ENCODE measurements around the gene PDE4D.

Gene PDE4D

DNA sequence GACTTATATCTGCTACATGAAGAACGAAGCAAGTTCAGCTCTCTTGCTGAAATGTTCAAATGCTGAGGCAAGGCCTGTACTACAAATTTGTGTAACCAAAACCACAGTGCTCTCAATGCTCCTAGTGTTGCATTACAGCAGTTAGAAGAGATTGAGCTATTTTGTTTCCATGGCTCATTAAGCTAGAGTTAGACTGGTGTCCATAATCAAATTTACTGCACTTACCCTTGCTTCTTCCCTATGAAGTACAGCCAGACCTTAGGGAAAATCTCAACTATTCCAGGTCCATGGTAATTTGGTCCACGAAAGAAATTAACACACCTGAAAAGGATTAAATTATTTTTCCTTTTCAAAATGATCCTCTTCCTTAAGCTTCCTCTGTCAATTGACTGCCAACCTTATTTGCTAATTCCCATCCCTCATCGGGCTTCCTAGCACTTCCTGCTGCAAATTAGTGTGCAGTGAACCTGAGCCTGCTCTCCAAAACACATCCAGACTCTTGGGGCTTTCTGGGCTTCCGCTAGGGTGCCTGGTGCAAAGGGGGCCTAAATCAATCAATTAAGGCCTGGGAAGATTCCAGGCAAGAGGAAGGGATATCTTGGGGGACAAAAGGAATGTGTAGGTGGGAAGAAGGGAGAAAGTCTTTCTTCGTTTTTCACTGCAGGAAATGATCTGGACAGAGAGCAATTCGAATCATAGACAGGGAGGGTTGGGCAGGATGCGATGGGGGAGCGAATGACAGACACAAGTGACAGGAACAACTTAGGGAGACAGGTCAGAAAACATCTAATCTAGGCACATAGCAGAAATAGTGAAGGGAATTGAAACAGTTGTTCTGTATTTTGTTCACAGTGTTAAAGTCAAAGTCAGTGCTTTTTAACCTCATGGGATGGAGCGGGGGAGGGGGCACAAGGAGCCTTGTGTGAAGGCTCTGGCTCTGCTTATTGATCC is 768.2 kb downstream of the PDE4D start:
- Histone ChIP-seq H3K4me1 (ENCODE audit: control insufficient read depth, insufficient read depth, low read length) (peaks cover 32% of the 10 kb centered on the region), H3K9ac (ENCODE audit: low read depth, low read length) (no peak overlapping the region)

DNA sequence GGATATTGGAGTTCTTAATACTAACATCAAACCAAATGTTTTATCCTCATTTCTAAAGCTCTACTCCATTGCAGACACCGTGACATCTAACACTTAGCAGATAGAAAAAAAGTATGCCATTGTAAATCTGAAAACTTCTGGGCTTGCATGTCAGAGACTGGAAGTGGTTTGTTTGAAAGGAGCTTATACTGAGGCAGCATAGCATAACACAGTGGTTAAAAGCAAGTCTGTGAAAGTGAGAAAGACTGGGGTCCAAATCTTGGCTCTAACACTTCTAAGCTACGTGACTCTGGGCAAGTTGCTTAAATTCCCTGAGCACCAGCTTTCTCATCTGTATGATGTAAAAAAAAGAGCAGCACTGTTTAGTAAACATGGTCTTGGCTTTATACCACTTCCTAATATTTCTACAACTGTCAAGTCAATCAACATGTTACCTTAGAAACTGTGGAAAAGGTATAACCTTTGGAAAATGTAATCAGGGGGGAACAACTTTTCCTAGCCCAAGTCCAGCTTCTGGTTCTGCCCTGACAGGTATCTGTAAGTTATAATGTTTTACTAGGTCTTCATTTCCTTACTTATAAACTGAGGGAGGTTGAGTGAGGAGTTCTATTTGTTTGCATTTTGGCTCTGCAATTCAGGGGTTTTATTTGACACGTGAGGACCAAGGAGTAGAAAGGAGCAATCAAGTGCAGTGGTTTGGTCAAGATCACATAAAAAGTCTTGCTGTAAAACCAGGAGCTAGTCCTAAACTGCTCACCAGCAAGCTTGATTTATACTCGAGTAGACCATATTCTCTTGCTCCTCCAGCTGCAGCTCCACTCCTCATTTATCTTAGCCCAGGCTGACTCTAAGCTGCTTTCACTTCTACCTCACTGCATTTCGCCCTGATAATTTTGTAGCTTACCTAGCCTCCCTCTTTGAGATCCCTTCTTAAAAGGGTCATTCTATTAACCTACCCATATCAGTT is 769.6 kb downstream of the PDE4D start:
- H3K4me1 ChIP-seq (ENCODE audit: control insufficient read depth, insufficient read depth, low read length): peaks cover 28% of the 10 kb centered on the region
- H3K4me3 ChIP-seq (ENCODE audit: low read depth, low read length): no peak overlapping the region
- H3K27me3 ChIP-seq (ENCODE audit: control insufficient read depth, insufficient read depth, low read length): no peaks in the 10 kb centered on the region
- H3K36me3 ChIP-seq (ENCODE audit: control insufficient read depth, insufficient read depth, low read length): no peaks in the 10 kb centered on the region
- H3K9ac ChIP-seq (ENCODE audit: low read depth, low read length): no peak overlapping the region
- H3K9me3 ChIP-seq (ENCODE audit: control insufficient read depth, insufficient read depth, low read length): no peaks in the 10 kb centered on the region

More for the DNA sequence above, 768.2 kb downstream of the PDE4D start:
- Histone ChIP-seq H3K36me3 (ENCODE audit: control insufficient read depth, insufficient read depth, low read length) (no peaks in the 10 kb centered on the region), H3K9me3 (ENCODE audit: control insufficient read depth, insufficient read depth, low read length) (no peaks in the 10 kb centered on the region), H3K4me3 (ENCODE audit: low read depth, low read length) (no peak overlapping the region), H3K27me3 (ENCODE audit: control insufficient read depth, insufficient read depth, low read length) (no peaks in the 10 kb centered on the region)

DNA sequence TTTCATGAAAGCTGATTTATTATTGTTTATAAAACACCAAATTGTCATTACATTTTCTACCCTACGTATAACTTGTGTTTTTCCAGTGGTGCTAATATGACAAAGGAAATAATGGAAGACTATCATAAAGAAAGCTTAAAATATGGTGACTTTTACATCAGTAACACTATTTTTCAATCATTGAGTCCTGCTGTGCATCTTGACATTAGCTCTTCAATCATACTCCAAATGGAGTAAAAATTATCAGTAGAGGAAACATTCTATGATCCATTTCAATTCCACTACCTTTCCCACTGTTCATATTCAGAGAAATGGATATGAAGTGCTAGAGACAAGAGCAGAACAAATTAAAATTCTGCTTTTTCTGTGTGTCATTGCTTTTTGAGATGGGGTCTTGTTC is 774.0 kb downstream of the PDE4D start:
- no peaks in the 10 kb centered on the region for H3K9me3 ChIP-seq (ENCODE audit: control insufficient read depth, insufficient read depth, low read length)
- H3K9ac ChIP-seq (ENCODE audit: low read depth, low read length): no peak overlapping the region
- H3K4me1 ChIP-seq (ENCODE audit: control insufficient read depth, insufficient read depth, low read length): peaks cover 6% of the 10 kb centered on the region
- H3K27me3 ChIP-seq (ENCODE audit: control insufficient read depth, insufficient read depth, low read length): no peaks in the 10 kb centered on the region
- H3K36me3 ChIP-seq (ENCODE audit: control insufficient read depth, insufficient read depth, low read length): no peaks in the 10 kb centered on the region
- H3K4me3 ChIP-seq (ENCODE audit: low read depth, low read length): no peak overlapping the region

DNA sequence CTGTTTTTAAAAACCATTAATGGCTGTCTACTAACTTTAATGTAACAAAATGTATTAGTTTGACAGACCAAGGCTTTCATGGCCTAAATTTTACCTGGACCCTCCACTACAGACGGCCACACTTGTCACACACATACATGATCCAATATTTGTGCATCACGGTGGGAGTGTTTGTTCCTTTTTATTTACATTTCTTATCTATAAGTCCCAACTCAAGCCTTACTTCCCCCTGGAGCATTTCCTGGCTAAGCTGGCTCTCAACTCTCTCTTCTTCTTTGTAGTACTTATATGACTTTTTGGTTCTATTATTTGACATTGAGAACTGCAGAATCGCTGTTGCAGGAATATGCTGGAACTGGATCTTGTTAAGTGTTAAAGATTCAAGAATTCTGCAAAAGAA is 776.2 kb downstream of the PDE4D start:
- no peaks in the 10 kb centered on the region for H3K36me3 ChIP-seq (ENCODE audit: control insufficient read depth, insufficient read depth, low read length)

DNA sequence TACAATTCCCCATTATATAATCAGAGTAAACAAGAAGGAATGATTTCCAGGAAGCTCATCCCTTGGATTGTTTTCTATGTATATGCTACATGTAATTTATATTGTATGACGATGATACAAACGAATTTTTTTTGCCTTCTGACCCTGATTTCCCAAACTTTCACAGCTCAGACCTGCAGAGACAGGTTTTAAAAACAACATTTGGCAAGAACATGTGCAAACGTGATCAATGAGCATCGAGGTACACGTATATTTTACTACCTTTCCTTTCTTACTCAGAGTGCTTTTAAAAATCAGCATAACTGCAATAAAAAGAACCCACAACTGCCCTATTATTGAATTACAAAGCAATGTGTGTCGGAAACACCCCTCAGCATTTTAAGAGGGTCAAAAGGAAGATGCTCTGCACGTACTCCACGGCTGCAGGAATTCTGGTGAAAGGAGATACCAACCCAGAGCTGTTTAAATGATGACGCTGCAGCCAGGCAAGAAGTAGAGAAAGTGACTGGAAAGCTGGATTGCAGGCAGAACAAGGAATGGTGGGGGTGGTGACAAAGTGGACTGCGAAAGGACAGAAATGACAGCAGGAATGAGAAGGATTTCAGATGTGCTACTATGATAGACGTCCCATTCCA is 777.2 kb downstream of the PDE4D start:
- Histone ChIP-seq H3K9me3 (ENCODE audit: control insufficient read depth, insufficient read depth, low read length) (no peaks in the 10 kb centered on the region), H3K27me3 (ENCODE audit: control insufficient read depth, insufficient read depth, low read length) (no peaks in the 10 kb centered on the region), H3K36me3 (ENCODE audit: control insufficient read depth, insufficient read depth, low read length) (no peaks in the 10 kb centered on the region), H3K9ac (ENCODE audit: low read depth, low read length) (no peak overlapping the region), H3K4me3 (ENCODE audit: low read depth, low read length) (no peak overlapping the region), H3K4me1 (ENCODE audit: control insufficient read depth, insufficient read depth, low read length) (peaks cover 4% of the 10 kb centered on the region)

More for the DNA sequence above, 776.2 kb downstream of the PDE4D start:
- peaks cover 4% of the 10 kb centered on the region for H3K4me1 ChIP-seq (ENCODE audit: control insufficient read depth, insufficient read depth, low read length)
- H3K9me3 ChIP-seq (ENCODE audit: control insufficient read depth, insufficient read depth, low read length): no peaks in the 10 kb centered on the region
- H3K4me3 ChIP-seq (ENCODE audit: low read depth, low read length): no peak overlapping the region
- H3K27me3 ChIP-seq (ENCODE audit: control insufficient read depth, insufficient read depth, low read length): no peaks in the 10 kb centered on the region
- H3K9ac ChIP-seq (ENCODE audit: low read depth, low read length): no peak overlapping the region

DNA sequence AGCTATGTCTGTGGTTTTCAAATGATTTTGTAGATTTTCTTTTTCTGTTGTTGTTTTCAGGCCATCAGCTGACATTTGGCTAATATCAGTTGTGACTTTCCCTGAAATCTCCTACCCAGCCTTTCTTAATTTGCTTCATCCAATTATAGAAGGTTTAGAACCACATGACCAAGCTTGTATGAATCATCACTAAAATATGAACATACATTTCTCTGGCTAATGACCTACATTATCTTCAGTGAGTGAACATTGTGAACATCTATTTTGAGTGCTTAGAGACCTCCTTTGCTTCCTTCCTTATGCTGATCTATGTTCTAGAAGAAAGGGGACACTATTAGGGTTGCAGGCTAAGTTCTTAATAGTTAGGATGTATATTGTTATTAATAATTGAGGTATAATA is 778.2 kb downstream of the PDE4D start:
- Histone ChIP-seq H3K4me1 (ENCODE audit: control insufficient read depth, insufficient read depth, low read length) (peaks cover 4% of the 10 kb centered on the region), H3K36me3 (ENCODE audit: control insufficient read depth, insufficient read depth, low read length) (no peaks in the 10 kb centered on the region), H3K4me3 (ENCODE audit: low read depth, low read length) (no peak overlapping the region), H3K9ac (ENCODE audit: low read depth, low read length) (no peak overlapping the region), H3K9me3 (ENCODE audit: control insufficient read depth, insufficient read depth, low read length) (no peaks in the 10 kb centered on the region), H3K27me3 (ENCODE audit: control insufficient read depth, insufficient read depth, low read length) (no peaks in the 10 kb centered on the region)

DNA sequence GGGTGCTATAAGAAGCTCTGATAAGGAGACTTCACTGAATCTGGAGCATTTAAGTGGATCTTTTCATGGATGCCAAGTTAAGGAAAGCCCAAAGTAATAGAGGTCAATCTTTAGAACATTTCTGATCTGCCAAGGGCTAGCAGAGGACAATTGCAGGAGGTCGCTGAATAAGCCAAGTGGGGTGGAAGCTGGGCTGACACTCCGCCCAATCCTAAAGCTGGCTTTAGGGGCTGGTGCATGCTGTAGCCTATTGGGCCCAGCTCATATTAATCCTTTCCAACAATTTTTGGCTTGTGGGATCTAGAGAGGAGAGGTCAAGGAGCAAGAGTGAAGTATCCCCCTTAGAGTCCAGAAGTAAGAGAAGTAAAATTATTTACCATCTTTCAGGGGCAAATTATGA is 784.1 kb downstream of the PDE4D start:
- no peaks in the 10 kb centered on the region for H3K27me3 ChIP-seq (ENCODE audit: control insufficient read depth, insufficient read depth, low read length)
- H3K4me3 ChIP-seq (ENCODE audit: low read depth, low read length): no peak overlapping the region
- H3K9me3 ChIP-seq (ENCODE audit: control insufficient read depth, insufficient read depth, low read length): no peaks in the 10 kb centered on the region
- H3K4me1 ChIP-seq (ENCODE audit: control insufficient read depth, insufficient read depth, low read length): no peaks in the 10 kb centered on the region
- no peak overlapping the region for H3K9ac ChIP-seq (ENCODE audit: low read depth, low read length)
- no peaks in the 10 kb centered on the region for H3K36me3 ChIP-seq (ENCODE audit: control insufficient read depth, insufficient read depth, low read length)

DNA sequence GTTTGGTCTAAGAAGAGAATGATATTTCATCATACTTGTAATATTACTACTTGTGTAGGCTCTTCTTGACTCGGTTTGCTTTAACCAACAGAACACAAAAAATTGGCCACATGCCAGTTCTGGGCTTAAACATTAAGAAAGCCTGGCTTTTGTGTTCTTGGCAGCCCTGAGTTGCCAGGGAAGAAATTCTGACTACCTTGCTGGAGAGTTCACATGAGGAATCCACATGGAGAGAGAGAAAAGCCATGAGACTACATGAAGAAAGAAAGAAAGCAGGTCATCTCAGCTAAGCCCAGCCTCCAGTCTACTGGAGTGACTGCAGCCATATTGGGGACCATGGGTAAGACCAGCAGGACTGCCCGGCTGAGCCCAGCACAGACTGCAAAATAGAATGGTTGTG is 785.8 kb downstream of the PDE4D start:
- Histone ChIP-seq H3K9me3 (ENCODE audit: control insufficient read depth, insufficient read depth, low read length) (no peaks in the 10 kb centered on the region), H3K27me3 (ENCODE audit: control insufficient read depth, insufficient read depth, low read length) (no peaks in the 10 kb centered on the region), H3K36me3 (ENCODE audit: control insufficient read depth, insufficient read depth, low read length) (no peaks in the 10 kb centered on the region), H3K4me1 (ENCODE audit: control insufficient read depth, insufficient read depth, low read length) (no peaks in the 10 kb centered on the region), H3K4me3 (ENCODE audit: low read depth, low read length) (no peak overlapping the region), H3K9ac (ENCODE audit: low read depth, low read length) (no peak overlapping the region)

DNA sequence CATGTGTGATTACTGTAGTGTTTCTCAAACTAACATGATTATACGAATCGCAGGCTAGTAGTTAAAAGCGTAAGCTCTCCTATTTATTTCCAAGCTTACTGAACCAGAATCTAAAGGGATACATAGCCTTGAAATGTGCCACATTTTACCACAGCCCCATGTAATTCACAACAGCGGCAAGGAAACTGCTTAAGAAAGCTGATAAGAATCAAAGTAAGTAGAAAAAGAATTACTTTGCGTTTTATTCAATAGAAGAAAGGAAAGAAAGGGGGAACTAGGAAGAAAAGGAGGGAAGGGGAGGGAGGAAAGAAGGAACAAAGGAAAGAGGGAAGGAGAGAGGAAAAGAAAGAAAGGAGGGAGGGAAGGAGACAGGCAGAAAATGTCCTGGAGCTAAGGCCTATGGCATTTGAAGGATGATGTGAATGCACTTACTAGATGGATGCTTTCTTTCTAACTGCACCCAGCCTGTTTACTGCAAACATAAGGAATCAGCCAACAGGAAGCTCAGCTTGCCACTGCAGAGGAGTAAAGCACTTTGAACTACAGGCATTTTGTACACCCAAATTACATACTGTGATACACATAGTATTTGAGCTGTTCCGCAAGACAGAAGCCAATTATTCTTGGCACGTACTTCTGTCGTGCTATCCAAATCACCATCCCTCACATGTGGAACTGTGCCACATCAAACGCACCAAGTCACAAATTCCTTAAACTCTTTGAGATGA is 789.0 kb downstream of the PDE4D start:
- Histone ChIP-seq H3K27me3 (ENCODE audit: control insufficient read depth, insufficient read depth, low read length) (no peaks in the 10 kb centered on the region), H3K4me1 (ENCODE audit: control insufficient read depth, insufficient read depth, low read length) (no peaks in the 10 kb centered on the region), H3K36me3 (ENCODE audit: control insufficient read depth, insufficient read depth, low read length) (no peaks in the 10 kb centered on the region), H3K9ac (ENCODE audit: low read depth, low read length) (no peak overlapping the region), H3K9me3 (ENCODE audit: control insufficient read depth, insufficient read depth, low read length) (no peaks in the 10 kb centered on the region), H3K4me3 (ENCODE audit: low read depth, low read length) (no peak overlapping the region)

DNA sequence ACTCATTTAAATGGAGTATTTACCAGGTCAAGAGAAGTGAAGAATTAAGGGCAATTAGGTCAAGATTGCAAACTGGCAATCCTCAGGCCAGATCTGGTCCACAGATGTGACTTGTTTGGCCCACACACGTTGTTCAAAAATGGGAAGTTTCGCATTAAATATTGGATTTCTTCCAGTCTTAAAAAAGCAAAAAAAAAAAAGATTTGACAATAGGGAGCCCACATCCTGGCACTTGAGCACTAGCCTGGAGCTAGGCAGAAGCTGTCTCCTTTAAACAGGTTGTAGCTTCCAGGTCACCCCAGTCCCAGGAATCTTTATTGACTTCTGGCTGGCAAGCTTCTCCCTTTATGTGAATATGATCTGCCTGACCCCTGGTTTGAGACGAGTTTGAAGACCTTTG is 790.2 kb downstream of the PDE4D start:
- Histone ChIP-seq H3K36me3 (ENCODE audit: control insufficient read depth, insufficient read depth, low read length) (no peaks in the 10 kb centered on the region), H3K27me3 (ENCODE audit: control insufficient read depth, insufficient read depth, low read length) (no peaks in the 10 kb centered on the region), H3K9me3 (ENCODE audit: control insufficient read depth, insufficient read depth, low read length) (no peaks in the 10 kb centered on the region), H3K4me1 (ENCODE audit: control insufficient read depth, insufficient read depth, low read length) (no peaks in the 10 kb centered on the region), H3K4me3 (ENCODE audit: low read depth, low read length) (no peak overlapping the region), H3K9ac (ENCODE audit: low read depth, low read length) (no peak overlapping the region)

DNA sequence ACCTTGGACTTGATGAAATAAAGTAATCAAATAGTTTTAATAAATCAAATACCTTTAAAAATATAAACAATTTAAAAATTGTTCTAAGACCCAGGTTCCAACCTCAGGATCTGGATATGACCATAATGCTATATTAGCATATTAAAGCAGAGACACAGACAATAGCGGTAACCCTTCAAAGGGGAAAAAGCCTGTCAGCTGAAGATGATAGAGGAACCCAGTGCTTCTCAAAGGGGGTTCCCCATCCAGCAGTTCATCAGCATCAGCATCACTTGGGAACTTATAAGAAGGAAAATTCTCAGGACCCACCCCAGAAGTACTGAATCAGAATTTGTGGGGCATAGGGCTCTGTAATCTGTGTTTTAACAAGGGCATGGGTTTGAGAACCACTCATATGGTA is 791.1 kb downstream of the PDE4D start:
- Histone ChIP-seq H3K9me3 (ENCODE audit: control insufficient read depth, insufficient read depth, low read length) (no peaks in the 10 kb centered on the region), H3K4me3 (ENCODE audit: low read depth, low read length) (no peak overlapping the region), H3K4me1 (ENCODE audit: control insufficient read depth, insufficient read depth, low read length) (no peaks in the 10 kb centered on the region), H3K36me3 (ENCODE audit: control insufficient read depth, insufficient read depth, low read length) (no peaks in the 10 kb centered on the region), H3K9ac (ENCODE audit: low read depth, low read length) (no peak overlapping the region), H3K27me3 (ENCODE audit: control insufficient read depth, insufficient read depth, low read length) (no peaks in the 10 kb centered on the region)
